HS-27A (cell line): ENCODE results near the gene SAAL1.

ENCODE experiments used
- DNase-seq: peaks from one replicate; pipeline ENCODE4 v3.0.0-alpha.2; 2012; ENCODE audit warnings: low read depth, missing footprints

The SAAL1 gene

DNA sequence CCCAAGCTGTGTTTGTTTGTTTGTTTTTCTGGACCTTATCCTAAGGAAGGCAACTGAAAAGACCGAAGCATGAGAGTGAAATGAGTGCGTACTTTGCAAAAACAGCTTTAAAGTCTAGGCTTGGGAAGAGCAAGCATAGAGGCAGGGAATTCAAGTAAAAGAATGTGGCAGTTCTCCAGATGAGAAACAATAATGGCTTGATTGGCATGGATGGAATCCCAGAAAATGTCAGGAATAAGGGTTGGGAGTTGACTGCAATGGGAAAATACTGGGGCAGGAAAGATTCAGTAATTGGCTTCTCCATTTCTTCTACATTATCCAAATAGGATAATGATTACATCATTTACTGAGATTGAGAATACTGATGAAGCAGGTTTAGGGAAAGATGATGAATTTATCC, 17.5 kb downstream of the SAAL1 start:
- DNase-seq, result no peak

DNA sequence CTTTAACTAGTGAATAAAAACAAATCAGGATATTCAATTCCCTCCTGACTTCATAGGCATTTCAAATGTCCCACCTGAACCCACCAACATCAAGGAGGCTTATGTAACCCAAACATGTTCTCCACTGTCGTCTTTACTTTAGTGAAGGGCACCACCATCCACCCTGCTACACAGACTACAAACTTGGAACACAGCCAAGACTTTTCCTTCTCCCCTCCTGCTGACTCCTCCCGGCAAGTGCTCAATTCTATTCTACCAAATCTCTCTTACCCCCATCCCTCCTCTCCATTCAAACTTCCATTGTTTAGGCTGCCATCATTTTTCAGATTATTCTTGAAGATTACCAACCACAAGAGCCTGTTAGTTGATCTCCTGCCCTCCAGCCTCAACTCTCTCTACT, 24.3 kb downstream of the SAAL1 start:
- no peak for DNase-seq

DNA sequence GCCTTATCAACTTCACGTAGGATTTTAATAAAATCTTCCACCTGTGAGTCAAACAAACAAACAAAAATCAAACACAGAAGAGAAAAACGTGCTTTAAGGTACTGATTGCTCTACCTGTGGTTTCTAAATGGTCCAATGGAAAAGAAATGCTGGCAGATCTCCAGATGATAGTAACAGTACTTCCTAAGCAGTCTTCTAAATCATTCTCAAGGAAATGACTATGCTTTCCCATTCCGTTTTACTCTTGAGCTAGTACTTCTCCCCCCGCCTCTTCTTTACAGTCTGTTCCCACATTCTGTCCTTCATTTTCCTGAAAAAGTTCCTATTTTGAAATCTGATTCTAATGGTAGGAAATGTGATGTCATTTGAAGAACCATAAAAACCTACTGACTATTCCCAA, 25.4 kb downstream of the SAAL1 start:
- no peak for DNase-seq

DNA sequence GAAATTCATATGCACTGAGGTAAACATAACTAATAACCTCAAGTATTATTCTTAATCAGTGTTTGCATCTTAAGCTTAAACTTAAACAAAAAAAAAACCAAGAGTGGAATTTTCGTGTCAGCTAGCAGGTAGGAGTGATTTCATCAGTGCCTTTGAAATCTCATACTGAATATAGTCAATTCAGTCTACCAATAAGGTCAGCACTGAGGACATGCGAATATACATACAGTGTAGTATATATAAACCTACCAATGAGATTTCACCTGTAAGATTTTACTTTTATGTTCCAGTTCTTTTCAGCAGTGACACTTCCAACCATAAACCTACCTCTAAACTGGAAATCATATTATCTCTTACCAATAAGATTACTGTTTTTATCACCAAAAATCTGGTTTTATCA, 27.0 kb downstream of the SAAL1 start:
- no peak for DNase-seq

DNA sequence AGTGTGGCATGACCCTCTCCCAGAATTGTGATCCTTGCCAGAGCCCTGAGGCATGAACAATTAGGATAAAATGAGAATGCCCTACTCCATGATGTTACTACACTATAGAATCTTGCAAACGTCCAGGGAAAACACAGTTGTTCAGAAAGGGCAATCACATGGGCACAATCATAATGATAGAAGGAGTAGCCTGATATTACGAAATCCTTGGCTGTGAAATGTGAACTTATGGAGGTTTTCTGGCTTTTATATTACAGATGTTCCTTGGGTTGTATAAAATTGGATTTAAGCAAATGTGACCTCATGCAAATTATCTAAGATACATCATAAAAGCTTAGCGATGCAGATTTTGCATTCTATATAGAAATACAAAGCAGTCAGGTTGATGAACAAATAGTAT, 30.4 kb downstream of the SAAL1 start:
- DNase-seq, result no peak

DNA sequence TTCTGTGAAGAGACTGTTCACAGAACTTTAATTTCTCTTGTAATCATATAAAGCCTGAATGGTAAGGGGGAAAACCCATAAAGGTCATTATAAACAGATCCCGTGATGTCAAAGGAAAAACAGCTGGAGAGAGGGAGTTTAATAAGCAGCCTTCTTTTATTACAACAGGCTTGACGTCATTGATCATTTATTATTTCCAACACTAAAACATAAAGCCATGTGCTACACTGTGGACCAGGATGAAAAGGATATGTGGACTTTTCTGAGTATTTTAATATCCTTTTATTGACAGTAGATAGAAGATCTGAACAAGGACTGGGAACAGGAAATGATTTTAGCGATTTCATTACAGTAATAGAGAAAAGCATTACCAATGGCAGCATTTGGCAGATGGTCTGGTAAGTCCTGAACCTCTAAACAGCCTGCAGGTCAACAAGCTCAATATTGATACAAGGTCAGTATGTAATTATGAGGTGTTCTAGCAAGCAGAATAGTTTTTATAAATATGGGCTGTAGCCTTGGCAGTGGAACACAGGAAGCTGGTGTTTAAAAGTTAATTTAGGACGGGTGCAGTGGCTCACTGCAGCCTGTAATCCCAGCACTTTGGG, 34.7 kb downstream of the SAAL1 start:
- no peak for DNase-seq

DNA sequence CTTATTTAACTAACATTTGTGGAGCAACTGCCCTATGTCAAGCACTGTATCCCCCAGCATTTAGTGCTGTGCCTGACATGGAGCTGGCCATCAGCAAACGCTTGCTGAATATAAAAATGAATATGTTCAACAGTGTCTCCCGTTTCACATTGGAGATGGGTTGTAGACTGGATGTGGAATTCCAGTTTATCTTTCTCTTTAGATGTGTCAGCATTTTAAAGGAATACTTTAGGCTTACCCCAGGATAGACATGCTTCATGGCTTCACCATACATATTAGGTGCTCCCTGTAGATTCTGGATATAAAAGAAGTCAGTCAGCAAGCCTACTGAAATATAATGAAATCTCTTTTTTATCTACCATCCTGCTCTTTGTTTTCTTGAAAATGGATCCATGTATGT, 38.5 kb downstream of the SAAL1 start:
- DNase-seq, result no peak

DNA sequence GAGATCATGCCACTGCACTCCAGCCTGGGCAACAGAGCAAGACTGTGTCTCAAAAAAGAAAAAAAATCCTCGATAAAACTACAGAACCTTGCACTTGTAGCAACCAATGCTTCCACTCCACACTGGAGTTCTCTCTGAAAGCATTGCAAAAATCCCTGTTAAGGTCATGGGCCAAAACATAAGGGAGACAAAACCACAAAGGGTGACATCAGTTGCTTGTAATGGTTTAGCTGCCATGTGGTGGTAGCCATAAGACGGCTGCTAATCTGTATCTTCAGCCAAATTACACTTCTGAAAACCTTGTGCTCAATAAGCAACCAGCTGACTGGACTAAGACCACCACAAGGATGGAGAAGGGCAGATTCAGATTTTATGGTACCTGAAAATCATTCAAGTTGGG, 39.3 kb downstream of the SAAL1 start:
- DNase-seq, result no peak

DNA sequence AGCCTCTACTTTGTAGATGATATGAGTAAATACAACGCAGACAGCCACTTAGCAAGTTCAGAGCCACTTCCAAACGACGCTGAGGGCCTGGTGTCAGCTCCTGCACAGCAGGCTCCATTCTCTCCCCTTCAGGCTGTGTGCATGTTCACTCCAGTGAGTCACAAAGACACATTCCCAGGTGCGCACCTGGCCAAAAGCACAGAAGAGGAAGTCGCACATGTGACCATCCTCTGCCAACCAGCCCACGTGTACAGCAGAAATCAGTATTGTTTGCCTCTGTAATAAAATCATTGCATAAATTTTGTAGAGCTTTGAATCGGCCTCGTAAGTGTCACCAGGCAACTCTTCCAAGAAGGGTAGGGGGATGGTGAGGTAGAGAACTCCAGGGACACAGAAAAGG, 40.3 kb downstream of the SAAL1 start:
- DNase-seq, result no peak

DNA sequence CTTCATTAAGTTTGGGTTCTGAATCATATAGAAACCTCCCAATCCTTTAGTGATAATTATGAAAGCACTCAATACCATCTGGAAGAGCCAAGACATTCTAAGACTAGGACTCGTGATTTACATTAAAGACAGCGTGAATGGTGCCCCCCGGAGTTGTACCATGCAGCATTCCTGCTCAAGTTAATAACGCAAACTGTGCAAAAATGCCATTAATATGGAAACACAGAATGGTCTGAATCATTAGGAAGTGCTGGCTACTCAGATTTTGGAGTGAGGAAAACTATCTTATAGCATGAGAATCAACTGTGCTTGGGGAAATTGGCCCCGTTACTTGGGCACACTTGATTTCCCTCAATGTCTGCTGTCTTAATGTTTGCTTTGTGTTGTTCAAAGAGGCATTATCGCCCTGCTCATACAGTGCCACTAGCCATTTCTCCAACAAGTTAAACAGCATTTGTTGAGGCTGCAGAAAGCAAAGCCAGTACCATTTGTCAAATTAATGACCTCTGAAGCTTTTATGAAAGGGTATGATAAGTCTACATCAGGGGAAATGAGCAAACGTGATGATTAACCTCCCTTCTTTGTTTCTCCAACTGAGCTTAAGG, 41.3 kb downstream of the SAAL1 start:
- no peak for DNase-seq

DNA sequence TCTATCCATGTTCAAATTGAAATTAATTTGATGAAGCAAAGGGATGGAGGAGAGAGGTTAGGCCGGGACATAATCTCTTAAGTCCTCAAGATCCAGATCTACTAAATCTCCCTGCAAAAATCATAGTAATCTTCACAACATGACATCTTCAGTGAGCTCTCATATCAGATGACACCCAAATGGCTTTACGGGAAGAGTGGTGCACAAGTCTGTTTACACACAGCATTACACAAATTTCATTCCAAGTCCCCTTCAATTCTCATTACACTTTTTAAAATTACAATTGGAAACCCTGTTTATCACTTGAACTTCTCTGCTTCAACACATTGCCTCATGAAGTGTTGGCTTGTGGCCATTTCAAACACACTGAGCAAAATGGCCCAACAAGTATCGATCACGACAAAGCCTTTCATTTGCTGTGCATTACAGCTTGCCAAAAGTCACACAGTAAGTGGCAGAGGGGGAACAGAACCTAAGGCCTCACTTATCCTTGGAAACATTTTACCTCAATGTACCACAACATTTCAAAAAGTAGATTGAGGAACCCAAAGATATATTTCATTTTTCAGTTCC, 41.9 kb downstream of the SAAL1 start:
- no peak for DNase-seq

DNA sequence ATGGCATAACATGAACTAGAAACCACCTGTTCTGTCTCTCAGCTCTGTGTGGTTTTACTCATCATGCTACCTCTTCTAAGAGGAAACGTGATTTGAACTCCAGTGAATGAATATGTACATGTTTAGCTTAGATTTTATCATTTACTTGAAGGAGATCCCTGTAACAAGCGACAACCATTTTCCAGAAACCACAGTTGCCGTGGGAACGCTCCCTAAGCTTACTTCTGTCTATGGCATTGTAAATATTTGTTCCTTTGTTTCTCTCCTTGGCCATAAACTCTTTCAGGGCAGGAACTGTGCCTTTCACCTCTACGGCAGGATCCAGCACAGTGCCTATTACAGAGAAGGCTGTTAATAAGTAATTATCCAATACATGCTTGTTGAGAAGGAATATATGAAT, 42.8 kb downstream of the SAAL1 start:
- no peak for DNase-seq

DNA sequence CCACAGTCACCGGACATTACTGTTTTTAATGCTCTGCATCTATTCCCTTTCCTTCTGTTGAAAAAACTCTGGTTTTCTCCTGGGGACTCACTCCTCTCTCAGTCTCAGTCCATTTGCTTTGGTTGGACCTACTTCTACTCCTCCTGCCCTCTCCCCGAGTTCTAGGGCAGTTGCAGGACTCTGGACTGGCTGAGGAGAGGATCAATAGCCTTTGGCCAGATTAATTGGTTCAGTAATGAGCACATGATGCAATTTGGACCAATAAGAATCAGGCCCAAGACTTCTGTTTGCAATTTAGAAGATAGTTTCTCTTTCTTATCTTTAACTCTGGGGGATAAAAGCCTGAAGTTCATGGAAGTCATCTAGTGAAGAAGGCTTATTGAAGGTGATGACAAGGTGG, 44.5 kb downstream of the SAAL1 start:
- no peak for DNase-seq

DNA sequence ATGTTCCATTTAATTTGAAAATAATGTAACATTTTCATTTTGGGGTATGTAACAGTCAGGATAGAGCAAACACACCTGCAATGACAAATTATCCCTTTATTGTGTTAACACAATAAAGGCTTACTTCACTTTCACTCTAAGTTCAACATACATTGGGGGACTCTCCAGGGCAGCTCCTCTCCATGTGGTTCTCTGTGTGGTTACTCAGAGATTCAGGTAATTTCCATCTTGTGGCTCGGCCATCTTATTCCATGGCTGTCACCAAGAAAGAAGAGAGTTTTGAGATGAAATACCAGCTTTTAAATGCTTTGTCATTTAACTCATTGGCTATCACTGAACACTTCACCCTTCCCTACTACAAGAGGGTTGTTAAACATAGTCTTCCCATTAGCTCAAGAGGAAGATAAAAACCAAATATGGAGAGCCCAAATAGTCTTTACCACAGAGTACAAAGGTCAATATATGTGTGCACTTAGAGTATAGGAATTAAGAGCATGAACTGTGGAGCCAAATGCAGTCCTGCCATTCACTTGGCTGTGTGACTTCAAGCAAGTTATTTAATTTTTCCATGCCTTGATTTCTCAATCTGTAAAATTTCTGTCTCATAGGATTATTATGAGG, 49.2 kb downstream of the SAAL1 start:
- no peak for DNase-seq

DNA sequence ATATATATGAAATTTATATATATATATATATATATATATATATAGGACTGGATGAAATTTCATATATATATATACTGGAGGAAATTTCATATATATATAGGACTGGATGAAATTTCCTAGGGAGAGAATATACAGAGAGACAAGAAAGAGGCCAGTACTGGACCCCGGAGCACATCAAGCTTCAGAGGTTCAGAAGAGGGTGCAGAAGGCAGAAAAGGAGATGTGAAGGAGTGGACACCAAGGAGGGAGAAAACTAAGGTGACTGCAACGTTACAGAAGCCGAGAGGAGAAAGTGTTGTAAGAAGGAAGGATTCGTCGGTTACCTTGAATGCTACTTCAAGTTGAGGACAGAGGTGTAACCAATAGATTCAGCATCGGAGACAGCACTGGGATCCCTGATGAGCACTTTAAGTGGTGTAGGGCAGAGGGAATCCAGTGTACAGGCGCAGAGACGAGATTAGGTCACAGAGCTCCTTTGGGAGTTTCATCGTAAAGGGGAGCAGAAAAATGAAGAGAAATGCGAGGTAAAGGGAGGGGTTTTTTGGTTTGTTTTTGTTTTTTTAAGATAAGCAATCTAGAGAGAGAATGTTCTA, 51.3 kb downstream of the SAAL1 start:
- DNase-seq, result no peak

DNA sequence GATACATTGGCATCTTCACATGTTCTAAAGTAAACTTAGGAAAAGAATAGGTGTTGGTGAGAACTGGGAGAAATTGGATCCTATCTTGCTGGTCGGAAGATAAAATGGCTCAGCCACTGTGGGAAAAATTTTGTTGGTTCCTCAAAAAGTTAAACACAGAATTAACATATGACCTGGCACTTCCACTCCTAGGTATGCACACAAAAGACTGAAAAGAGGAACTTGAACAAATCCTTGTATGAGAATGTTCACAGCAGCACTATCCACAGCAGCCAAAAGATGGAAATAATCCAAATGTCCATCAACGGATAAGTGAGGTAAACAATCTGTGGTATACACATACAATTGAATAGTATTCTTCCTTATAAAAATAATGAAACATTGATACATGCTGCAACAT, 55.0 kb downstream of the SAAL1 start:
- no peak for DNase-seq

DNA sequence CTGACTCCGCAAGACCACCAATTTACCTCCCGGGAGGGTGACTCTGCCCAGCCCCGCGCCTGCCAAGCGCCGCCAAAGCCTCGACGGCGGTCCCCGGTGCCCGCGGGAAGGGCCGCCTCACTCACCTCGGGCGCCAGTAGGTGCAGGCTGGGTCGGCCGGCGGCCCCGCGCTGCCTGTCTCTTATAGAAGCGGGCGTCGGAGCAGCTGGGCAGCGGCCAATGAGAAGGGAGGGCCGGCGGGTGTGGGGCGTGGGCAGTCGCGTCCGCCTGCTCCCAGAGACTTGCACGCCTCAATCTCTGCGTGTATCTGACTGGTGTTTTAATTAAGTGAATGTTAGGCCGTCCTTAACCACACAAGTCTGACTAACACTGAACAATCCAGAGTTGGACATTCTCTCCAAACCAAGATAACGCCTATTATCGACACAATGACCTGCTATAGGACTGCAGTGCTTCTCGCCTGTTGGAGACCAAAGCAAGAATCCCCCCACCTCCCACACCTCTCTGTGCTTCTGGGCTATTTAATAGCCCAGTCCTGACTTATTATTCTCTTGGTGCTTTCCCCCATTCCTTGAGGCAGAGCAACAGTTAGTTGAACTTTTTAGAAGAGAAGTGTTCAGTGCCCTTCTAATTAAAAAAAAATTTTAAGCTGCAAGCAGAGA, 59.6 kb downstream of the SAAL1 start, which contains the start of gene TPH1:
TPH1 (minus strand) TSS at position 154 of the 662 bp plus-strand sequence. CDS start 5,507 bp downstream, outside the sequence.
- DNase-seq, result no peak

DNA sequence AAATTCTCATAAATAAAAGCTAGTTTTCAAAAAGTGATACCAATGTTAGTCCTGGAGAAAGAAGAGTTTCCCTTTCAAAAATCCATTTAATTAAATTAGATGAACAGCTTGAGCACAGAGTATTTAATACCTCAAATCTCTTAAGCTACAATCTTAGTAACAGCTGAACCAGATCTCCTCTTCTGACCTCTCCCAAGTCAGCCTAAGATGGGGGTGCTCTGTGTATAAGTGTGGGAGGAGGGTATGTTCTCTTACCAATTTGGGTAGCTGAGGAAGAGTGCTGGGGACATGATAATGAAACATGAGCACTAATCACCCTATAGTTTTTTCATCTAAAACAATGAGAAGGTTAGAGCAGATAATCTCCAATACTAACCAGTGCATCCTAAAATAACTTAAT, 69.4 kb downstream of the SAAL1 start:
- DNase-seq, result no peak
